ENCODE measurements around the gene BLOC1S3. TPM values are rescaled to one million over a fixed set of nuclear protein-coding genes. Genes with fewer than 3 reads are reported as not detected.
A peak's percentile ranks its signal among the peaks of the same experiment; 100 is the strongest.

The BLOC1S3 gene
- total and polyA plus RNA-seq, 2 of the 13 experiments (the other 11 are each of a cell fraction or from before 2014, with no cell fraction given) = 4.3 to 4.8 TPM

- TF ChIP-seq ESRRA (CRISPR knock-in tag; IDR thresholded peaks at IDR 0.05; ENCODE audit: low read depth) (no peak), PREB (CRISPR knock-in tag; IDR thresholded peaks at IDR 0.05) (no peak), POGZ (CRISPR knock-in tag; IDR thresholded peaks at IDR 0.05) (no peak), ZNF879 (CRISPR knock-in tag; IDR thresholded peaks at IDR 0.05) (no peak), HMGXB4 (CRISPR knock-in tag; IDR thresholded peaks at IDR 0.05; ENCODE audit: borderline replicate concordance in 1 of 2, low read depth in 1 of 2) (0 out of 4 replicates have a peak, but pooled peaks of 1 of the 2 experiments have one; percentile 12), ZNF674 (CRISPR knock-in tag; IDR thresholded peaks at IDR 0.05; ENCODE audit: low read depth) (no peak), ZXDC (CRISPR knock-in tag; IDR thresholded peaks at IDR 0.05) (no peak), ZNF251 (CRISPR knock-in tag; IDR thresholded peaks at IDR 0.05) (no peak), MEF2D (CRISPR knock-in tag; IDR thresholded peaks at IDR 0.05) (no peak), DNMT3B (CRISPR knock-in tag; conservative IDR thresholded peaks at IDR 0.05) (no peak), ZBTB38 (CRISPR knock-in tag; IDR thresholded peaks at IDR 0.05) (no peak), HDAC1 (CRISPR knock-in tag; IDR thresholded peaks at IDR 0.05) (peak; percentile 48; the same call in 1 of the 2 replicates), KLF11 (CRISPR knock-in tag; IDR thresholded peaks at IDR 0.05) (no peak), ZNF563 (CRISPR knock-in tag; IDR thresholded peaks at IDR 0.05) (no peak), ZNF75D (CRISPR knock-in tag; IDR thresholded peaks at IDR 0.05; ENCODE audit: borderline replicate concordance) (no peak), ZNF44 (CRISPR knock-in tag; IDR thresholded peaks at IDR 0.05) (no peak), SRSF1 (optimal IDR thresholded peaks at IDR 0.05; ENCODE audit: low read depth, low read length) (no peak), RARG (CRISPR knock-in tag; IDR thresholded peaks at IDR 0.05; ENCODE audit: low read depth) (no peak), ZNF276 (CRISPR knock-in tag; IDR thresholded peaks at IDR 0.05; ENCODE audit: low read depth) (no peak), ZNF576 (CRISPR knock-in tag; IDR thresholded peaks at IDR 0.05) (no peak), SALL2 (CRISPR knock-in tag; IDR thresholded peaks at IDR 0.05) (no peak), MYC (CRISPR knock-in tag; IDR thresholded peaks at IDR 0.05; ENCODE audit: borderline replicate concordance) (no peak), ZNF30 (CRISPR knock-in tag; IDR thresholded peaks at IDR 0.05) (no peak), NBN (conservative IDR thresholded peaks at IDR 0.05) (no peak), ZNF850 (CRISPR knock-in tag; conservative IDR thresholded peaks at IDR 0.05) (no peak)
Measured at GRCh38 chr19:45166723-45167252, 11.8 kb upstream of the BLOC1S3 start (continued).

Data from HepG2 (cell line).